ENCODE measurements around the gene SBK2.

DNA sequence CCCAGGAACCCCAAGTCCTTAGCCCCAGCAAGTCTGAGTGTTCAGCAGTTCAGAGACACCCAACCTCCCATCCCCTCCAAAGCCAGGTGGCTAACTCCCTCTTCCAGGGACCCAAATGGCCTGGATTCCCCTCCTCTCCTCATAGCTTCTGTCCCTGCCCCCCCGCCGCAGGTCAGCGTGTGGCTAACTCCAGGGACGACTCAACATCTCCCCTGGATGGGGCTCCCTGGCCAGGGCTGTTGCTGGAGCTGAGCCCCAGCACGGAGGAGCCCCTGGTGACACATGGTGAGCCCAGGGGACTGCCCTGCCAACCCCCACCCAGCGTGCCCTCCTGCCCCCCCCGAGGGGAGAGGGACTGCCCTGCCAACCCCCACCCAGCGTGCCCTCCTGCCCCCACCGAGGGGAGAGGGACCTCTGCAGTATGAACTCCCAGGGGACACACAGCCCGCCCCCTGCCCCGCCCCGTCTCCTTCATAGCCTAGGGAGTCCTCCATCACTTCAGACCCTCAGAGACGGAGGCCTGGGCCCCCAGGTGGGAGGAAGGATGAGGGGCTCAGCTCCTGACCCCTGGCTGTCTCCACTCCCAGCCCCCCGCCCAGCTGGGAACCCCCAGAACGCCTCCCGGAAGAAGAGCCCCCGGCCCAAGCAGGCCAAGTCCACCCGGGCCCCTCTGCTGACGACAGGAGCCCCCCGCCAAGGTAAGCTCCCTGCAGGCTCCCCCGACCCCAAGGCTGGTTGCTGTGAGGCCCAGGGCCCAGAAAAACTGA lies 47.0 kb downstream of the SBK2 start:
- TF ChIP-seq POLR2AphosphoS5 (IDR thresholded peaks at IDR 0.05) (no peak), POLR2A (IDR thresholded peaks at IDR 0.05; ENCODE audit: low read depth) (no peak), EP300 (IDR thresholded peaks at IDR 0.05) (no peak)
- TF ChIP-seq, protein P1, sequence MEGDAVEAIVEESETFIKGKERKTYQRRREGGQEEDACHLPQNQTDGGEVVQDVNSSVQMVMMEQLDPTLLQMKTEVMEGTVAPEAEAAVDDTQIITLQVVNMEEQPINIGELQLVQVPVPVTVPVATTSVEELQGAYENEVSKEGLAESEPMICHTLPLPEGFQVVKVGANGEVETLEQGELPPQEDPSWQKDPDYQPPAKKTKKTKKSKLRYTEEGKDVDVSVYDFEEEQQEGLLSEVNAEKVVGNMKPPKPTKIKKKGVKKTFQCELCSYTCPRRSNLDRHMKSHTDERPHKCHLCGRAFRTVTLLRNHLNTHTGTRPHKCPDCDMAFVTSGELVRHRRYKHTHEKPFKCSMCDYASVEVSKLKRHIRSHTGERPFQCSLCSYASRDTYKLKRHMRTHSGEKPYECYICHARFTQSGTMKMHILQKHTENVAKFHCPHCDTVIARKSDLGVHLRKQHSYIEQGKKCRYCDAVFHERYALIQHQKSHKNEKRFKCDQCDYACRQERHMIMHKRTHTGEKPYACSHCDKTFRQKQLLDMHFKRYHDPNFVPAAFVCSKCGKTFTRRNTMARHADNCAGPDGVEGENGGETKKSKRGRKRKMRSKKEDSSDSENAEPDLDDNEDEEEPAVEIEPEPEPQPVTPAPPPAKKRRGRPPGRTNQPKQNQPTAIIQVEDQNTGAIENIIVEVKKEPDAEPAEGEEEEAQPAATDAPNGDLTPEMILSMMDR (IDR thresholded peaks at IDR 0.05) = no peak
